ENCODE measurements around the gene CACNA1B.
"Not testable (repeated sequence)": the region's sequence is repeated elsewhere in the genome, so short reads cannot be mapped to it uniquely, and the experiment has no call there.

Gene CACNA1B

DNA sequence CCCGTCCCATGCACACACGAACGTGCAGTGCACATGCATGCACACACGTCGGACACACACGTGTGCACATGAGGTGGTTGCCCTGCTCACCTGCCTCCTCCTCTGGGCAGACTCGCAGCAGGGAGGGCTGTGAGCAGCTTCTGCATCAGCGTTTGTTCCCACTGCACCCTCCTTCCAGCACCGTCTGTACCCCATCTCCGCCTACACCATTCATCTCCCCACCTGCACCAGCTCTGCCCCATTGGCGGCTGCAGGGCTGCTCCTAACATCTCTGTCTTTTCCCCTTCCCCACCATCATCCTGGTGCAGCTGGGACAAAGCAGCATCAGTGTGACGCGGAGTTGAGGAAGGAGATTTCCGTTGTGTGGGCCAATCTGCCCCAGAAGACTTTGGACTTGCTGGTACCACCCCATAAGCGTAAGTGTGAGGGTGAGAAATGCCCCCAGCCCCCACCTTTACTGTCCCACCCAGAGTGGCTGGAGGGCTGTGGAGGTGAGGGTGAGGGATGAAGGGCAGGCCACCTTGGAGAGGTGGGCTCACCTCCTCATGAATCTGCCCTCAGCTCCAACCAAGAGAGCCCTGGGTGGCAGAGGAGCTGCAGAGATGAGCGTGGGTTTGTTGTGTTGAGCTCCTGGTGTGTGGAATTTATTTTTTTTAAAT lies 234.6 kb downstream of the CACNA1B start:
- H3K4me3 ChIP-seq (ENCODE audit: low read length) = no peak overlapping the region
- TF ChIP-seq, protein P1, sequence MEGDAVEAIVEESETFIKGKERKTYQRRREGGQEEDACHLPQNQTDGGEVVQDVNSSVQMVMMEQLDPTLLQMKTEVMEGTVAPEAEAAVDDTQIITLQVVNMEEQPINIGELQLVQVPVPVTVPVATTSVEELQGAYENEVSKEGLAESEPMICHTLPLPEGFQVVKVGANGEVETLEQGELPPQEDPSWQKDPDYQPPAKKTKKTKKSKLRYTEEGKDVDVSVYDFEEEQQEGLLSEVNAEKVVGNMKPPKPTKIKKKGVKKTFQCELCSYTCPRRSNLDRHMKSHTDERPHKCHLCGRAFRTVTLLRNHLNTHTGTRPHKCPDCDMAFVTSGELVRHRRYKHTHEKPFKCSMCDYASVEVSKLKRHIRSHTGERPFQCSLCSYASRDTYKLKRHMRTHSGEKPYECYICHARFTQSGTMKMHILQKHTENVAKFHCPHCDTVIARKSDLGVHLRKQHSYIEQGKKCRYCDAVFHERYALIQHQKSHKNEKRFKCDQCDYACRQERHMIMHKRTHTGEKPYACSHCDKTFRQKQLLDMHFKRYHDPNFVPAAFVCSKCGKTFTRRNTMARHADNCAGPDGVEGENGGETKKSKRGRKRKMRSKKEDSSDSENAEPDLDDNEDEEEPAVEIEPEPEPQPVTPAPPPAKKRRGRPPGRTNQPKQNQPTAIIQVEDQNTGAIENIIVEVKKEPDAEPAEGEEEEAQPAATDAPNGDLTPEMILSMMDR (conservative IDR thresholded peaks at IDR 0.05; ENCODE audit: low read length) = no peak
- no peak for DNase-seq (ENCODE audit: low read depth)

DNA sequence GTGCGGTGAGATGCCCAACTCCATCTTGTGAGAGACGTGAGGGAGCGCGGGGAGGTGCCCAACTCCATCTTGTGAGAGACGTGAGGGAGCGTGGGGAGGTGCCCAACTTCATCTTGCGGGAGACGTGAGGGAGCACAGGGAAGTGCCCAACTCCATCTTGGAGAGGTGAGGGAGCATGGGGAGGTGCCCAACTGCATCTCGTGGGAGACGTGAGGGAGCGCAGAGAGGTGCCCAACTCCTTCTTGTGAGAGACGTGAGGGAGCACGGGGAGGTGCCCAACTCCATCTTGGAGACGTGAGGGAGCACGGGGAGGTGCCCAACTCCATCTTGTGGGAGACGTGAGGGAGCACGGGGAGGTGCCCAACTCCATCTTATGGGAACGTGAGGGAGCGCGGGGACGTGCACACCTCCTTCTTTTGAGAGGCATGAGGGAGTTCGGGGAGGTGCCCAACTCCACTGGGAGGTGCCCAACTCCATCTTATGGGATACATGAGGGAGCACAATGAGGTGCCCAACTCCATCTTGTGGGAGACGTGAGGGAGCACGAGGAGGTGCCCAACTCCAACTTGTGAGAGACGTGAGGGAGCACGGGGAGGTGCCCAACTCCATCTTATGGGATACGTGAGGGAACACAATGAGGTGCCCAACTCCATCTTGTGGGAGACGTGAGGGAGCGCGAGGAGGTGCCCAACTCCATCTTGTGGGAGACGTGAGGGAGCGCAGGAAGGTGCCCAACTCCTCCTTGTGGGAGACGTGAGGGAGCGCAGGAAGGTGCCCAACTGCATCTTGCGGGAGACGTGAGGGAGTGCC lies 235.4 kb downstream of the CACNA1B start:
- DNase-seq (ENCODE audit: low read depth) = no peak
- TF ChIP-seq, protein P1 (conservative IDR thresholded peaks at IDR 0.05; ENCODE audit: low read length) = no peak
- H3K4me3 ChIP-seq (ENCODE audit: low read length) = no peak overlapping the region

DNA sequence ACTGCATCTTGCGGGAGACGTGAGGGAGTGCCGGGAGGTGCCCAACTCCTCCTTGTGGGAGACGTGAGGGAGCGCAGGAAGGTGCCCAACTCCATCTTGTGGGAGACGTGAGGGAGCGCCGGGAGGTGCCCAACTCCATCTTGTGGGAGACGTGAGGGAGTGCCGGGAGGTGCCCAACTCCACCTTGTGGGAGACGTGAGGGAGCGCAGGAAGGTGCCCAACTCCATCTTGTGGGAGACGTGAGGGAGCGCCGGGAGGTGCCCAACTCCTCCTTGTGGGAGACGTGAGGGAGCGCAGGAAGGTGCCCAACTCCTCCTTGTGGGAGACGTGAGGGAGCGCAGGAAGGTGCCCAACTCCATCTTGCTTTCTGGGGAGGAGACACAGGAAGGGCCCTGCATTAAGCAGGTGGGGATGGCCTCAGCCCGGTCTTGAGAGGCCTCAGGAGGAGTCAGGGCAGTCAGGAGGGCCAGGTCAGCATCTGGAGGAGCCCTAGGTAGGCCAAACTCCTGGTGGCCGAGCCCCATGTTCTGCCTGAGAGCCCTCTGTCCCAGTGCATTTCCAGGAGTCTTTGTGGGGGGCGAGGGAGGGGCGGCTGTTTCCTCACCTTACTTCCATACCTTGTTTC lies 236.2 kb downstream of the CACNA1B start:
- H3K4me3 ChIP-seq (ENCODE audit: low read length); DNase-seq (ENCODE audit: low read depth): not testable (repeated sequence)

DNA sequence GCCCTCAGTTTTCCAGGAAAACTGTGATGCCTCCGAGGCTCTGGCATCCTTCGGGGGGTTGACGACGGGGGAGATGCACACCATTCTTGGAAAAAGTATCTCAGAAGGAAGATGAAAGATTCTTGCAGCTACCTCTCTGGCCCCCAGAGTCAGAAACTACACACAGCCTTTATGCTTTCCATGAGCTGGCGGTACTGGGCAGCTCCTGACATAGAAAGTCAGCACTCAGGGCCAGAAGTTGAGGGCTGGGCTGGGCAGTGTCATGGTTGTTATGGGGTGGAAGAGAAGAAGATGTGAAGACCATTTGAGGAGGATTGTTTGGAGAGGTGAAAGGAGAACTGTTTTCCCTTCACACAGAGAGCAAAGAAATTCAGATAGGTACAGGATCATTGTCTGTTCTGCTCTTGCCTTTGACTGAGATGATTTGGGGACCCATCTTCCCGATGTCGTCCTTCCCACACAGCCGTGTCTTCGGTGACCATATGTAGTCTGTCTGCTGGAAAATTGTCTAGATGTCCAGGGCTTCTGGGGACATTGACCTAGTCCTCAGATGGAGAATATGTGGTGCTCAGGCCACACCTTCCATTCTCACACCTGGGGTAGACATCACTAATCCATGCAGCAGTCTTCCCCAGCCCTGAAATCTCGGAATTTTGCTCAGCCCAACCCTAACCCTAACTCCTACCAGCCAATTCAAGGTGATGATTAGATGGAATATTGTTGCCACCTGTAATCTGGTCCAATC lies 237.1 kb downstream of the CACNA1B start:
- no peak overlapping the region for H3K4me3 ChIP-seq (ENCODE audit: low read length)
- no peak for DNase-seq (ENCODE audit: low read depth)
- TF ChIP-seq, protein P1 (conservative IDR thresholded peaks at IDR 0.05; ENCODE audit: low read length) = no peak

DNA sequence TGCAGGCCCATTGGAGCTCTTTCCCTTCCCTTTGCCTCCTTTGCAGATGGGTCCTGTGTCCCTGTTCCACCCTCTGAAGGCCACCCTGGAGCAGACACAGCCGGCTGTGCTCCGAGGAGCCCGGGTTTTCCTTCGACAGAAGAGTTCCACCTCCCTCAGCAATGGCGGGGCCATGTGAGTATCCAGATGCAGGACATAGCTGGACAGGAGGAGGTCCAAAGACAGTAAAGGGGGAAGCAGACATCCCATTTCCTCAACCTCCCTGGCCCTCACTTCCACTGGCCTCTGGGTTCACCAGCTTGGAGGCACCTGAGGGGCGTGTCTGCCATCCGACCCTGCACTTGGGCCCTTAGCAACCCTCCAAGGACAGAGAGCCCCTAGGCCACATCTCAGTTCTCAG lies 237.9 kb downstream of the CACNA1B start:
- H3K4me3 ChIP-seq (ENCODE audit: low read length) = no peak overlapping the region
- TF ChIP-seq, protein P1 (conservative IDR thresholded peaks at IDR 0.05; ENCODE audit: low read length) = no peak
- DNase-seq (ENCODE audit: low read depth) = no peak

DNA sequence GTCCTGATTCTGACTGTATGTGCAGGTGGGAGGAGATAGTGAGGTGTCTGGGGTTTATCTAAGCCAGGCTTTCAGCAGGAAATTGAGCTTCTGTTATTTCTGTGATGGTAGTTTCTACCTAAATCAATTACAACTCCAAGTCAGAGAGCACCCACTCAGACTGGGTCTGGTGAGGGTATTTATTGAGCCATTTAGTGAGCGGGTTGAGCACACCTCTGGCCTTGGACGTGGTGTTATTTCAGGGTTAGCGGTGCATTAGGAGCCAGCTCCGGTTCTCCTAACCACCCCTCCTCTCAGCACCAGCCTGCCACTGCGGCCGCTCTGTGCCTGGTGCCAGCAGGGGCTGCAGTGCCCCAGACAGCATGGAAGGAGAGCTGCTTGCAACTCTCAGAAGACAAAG lies 238.9 kb downstream of the CACNA1B start:
- DNase-seq (ENCODE audit: low read depth) = no peak
- TF ChIP-seq, protein P1 (conservative IDR thresholded peaks at IDR 0.05; ENCODE audit: low read length) = no peak
- no peak overlapping the region for H3K4me3 ChIP-seq (ENCODE audit: low read length)

DNA sequence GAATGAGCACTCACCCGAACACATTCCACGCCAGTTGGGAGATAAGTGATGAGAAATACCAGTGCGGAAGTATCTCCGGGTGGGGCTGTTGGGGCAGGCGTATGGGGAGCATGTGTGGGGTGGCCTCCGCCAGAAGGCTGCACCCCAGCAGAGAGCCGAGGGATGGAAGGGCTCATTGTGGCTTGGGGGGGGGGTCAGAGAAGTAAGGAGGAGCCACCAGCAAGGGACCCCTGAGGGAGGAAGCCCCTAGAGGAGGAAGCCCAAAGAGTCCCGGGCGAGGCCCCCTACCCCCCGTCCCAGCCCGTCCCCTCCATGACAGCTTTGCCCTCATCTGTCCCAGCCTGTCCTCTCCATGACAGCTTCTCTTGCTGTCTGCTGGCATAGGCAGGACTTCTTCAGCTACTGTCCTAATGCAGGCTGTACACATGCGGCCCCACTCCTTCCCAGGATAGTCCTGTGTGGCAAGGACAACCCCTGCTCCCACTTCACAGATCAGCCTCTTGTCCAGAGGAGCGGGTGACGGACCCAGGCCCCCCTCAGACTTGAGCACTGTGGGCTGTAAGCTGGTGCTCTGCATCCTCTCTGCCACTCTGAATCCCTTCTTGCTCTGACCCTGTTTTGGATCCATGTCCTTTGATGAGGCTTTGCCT lies 239.6 kb downstream of the CACNA1B start:
- DNase-seq (ENCODE audit: low read depth) = no peak
- H3K4me3 ChIP-seq (ENCODE audit: low read length) = no peak overlapping the region
- TF ChIP-seq, protein P1 (conservative IDR thresholded peaks at IDR 0.05; ENCODE audit: low read length) = no peak

All from AG10803 (cell line).